ENCODE data around the gene MEPE.

DNA sequence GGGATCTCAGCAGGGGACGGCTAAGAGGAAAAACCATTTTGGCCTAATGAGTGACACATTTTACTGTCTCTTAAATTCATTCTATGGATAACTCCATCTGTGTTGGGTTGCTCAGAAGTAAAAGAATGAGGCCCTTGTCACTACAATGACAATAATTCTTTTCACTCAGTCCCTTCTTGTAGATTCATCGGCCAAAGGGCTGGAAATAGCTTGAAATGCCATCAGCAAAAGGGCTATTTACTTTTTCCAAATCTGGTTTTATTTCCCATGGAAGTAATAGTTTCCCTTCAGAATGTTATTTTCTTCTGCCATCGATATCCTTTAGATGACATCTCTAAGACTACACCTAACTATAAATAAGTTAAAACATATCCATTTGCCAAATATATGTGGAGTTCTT lies 7.4 kb downstream of the MEPE start:
- TF ChIP-seq, protein P1, sequence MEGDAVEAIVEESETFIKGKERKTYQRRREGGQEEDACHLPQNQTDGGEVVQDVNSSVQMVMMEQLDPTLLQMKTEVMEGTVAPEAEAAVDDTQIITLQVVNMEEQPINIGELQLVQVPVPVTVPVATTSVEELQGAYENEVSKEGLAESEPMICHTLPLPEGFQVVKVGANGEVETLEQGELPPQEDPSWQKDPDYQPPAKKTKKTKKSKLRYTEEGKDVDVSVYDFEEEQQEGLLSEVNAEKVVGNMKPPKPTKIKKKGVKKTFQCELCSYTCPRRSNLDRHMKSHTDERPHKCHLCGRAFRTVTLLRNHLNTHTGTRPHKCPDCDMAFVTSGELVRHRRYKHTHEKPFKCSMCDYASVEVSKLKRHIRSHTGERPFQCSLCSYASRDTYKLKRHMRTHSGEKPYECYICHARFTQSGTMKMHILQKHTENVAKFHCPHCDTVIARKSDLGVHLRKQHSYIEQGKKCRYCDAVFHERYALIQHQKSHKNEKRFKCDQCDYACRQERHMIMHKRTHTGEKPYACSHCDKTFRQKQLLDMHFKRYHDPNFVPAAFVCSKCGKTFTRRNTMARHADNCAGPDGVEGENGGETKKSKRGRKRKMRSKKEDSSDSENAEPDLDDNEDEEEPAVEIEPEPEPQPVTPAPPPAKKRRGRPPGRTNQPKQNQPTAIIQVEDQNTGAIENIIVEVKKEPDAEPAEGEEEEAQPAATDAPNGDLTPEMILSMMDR (IDR thresholded peaks at IDR 0.05), result no peak
- TF ChIP-seq EZH2 (IDR thresholded peaks at IDR 0.05) (no peak), EZH2phosphoT487 (IDR thresholded peaks at IDR 0.05) (no peak)
